GM20000 (cell line): Measurements from ENCODE around the gene RHBDF2.

Experiments
- DNase-seq: peaks from one replicate; pipeline ENCODE4 v3.0.0; 2012; ENCODE audit warnings: low spot score
- CTCF ChIP-seq: IDR thresholded peaks from 2 replicates; pipeline ENCODE4 v1.5.1; 2012; ENCODE audit warnings: mild to moderate bottlenecking, control low read depth; ENCODE audit errors: extremely low read depth, missing control alignments

The RHBDF2 gene

GRCh38 chr17:76452127-76452659, 49.0 kb downstream of the RHBDF2 start:
- no peak for DNase-seq
- TF ChIP-seq CTCF = no peak

- no peak for DNase-seq
- no peak for TF ChIP-seq CTCF
Observed at GRCh38 chr17:76451506-76451905, 49.7 kb downstream of the RHBDF2 start.

- DNase-seq = no peak
- TF ChIP-seq CTCF = no peak
Observed at GRCh38 chr17:76449126-76449525, 52.1 kb downstream of the RHBDF2 start.

- TF ChIP-seq CTCF = no peak
- no peak for DNase-seq
Observed at GRCh38 chr17:76447931-76448652, 53.1 kb downstream of the RHBDF2 start.

GRCh38 chr17:76446449-76447231, 54.6 kb downstream of the RHBDF2 start:
- TF ChIP-seq CTCF = no peak
- DNase-seq = no peak

- no peak for DNase-seq
- TF ChIP-seq CTCF = no peak
Observed at GRCh38 chr17:76445697-76446448, 55.4 kb downstream of the RHBDF2 start.
